ENCODE measurements around the gene SNAI3. TPM values are rescaled to one million over a fixed set of nuclear protein-coding genes. Genes with fewer than 3 reads are reported as not detected.

SNAI3 gene
- total RNA-seq, 4 donors from 2014 or later, result 0.70 to 0.80 TPM; not detected in 2

DNA sequence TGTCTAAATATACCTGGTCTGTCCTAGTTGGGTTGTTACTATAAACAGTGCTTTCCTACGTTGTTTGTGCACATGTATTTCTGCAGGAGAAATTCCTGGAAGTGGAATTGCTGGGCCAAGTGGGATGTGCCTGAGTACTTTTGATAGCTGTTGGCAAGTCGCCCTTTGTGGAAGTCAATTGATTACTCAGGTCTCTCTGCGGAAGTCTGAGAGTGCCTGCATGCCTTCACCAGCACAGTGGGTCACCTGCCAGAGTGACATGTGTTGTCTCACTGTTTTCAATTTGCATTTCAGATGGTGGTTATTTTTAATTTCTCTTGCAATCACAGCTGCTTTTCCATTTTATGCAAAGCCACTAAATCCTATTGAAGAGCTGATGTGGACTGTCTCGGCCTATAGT lies 21.2 kb downstream of the SNAI3 start:
- H3K36me3 ChIP-seq, result no peaks in the 10 kb centered on the region
- H3K27me3 ChIP-seq, result no peaks in the 10 kb centered on the region
- no peak overlapping the region for H3K27ac ChIP-seq
- no peaks in the 10 kb centered on the region for H3K9me3 ChIP-seq
- no peak for DNase-seq
- peaks cover 0 to 27% (median 2%) of the 10 kb centered on the region in 4 donors for H3K4me1 ChIP-seq
- H3K4me3 ChIP-seq, result no peak overlapping the region
- TF ChIP-seq POLR2A (IDR thresholded peaks at IDR 0.05), result no peak
- TF ChIP-seq CTCF (IDR thresholded peaks at IDR 0.05), result no peak

DNA sequence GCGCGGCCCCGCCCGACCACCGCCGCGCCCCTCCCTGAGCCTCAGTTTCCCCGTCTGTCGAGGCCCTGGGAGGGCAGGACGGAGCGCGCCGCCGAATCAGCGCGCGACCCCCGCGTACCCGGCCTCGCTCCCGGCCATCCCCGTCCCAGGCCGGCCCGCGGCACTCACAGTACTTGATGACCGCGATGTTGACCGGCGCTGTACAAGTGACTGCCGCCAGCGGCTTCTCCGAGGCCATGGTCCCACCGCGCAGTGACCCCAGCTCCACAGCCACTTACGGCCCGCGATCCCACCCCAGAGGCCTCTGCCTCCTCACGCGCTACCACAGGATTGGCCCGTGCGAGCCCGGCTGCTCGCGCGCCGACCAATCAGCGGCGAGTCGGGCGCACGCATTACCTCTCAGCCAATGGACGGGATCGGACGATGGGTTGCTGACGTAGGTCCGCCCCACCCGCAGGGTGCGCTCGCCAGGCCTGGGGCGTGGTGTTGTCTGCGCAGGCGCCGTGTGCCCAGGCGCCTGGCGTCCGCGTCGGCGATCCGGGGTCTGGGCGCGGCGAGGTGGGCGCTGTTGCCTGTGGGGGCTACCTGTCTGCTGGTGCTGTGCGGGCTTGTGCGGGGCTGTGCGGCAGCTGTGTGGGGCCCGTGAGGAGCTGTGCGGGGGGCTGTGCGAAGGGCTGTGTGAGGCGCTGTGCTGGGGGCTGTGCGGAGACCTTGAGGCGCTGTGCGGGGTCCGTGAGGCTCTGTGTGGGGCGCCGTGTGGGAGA lies 23.3 kb downstream of the SNAI3 start, which contains the start of gene MVD:
TSS of gene MVD (minus strand) at position 249 of the 764 bp plus-strand sequence. CDS start at position 238, 11 bp downstream.
- H3K27ac ChIP-seq, result peak within 1 kb of the TSS; percentile 84 to 96 (median 94)
- peaks cover 0 to 33% (median 2%) of the 10 kb centered on the region in 4 donors for H3K4me1 ChIP-seq
- peak; percentile 96 to 98 (median 98) for DNase-seq
- H3K27me3 ChIP-seq, result no peaks in the 10 kb centered on the region
- no peaks in the 10 kb centered on the region for H3K9me3 ChIP-seq
- peak within 1 kb of the TSS; percentile 75 to 98 (median 92) for H3K4me3 ChIP-seq
- H3K36me3 ChIP-seq, result peaks cover 0 to under 1% (median 0%) of the 10 kb centered on the region in 3 donors
- TF ChIP-seq CTCF (IDR thresholded peaks at IDR 0.05) (peak in 1 of 6 experiments; percentile 2), POLR2A (IDR thresholded peaks at IDR 0.05) (peak; percentile 85 to 92)

- no peaks in the 10 kb centered on the region for H3K9me3 ChIP-seq
- H3K27ac ChIP-seq, result peak overlapping the region; percentile 84 to 96 (median 94)
- no peaks in the 10 kb centered on the region for H3K27me3 ChIP-seq
- TF ChIP-seq POLR2A (IDR thresholded peaks at IDR 0.05) (no peak), CTCF (IDR thresholded peaks at IDR 0.05) (no peak)
- peak in 1 of 3 donors; percentile 52 for DNase-seq
- H3K4me1 ChIP-seq, result peaks cover 0 to 33% (median 2%) of the 10 kb centered on the region in 4 donors
- H3K4me3 ChIP-seq, result peak overlapping the region; percentile 75 to 98 (median 92)
- H3K36me3 ChIP-seq, result peaks cover 0 to 7% (median 0%) of the 10 kb centered on the region in 3 donors
Measured at GRCh38 chr16:88662222-88662842, 24.0 kb downstream of the SNAI3 start.

GRCh38 chr16:88661468-88661867 lies 24.8 kb downstream of the SNAI3 start:
- H3K27me3 ChIP-seq, result no peaks in the 10 kb centered on the region
- H3K36me3 ChIP-seq, result peaks cover 0 to 16% (median 0%) of the 10 kb centered on the region in 3 donors
- TF ChIP-seq CTCF (IDR thresholded peaks at IDR 0.05) (no peak), POLR2A (IDR thresholded peaks at IDR 0.05) (no peak)
- no peaks in the 10 kb centered on the region for H3K9me3 ChIP-seq
- no peak overlapping the region for H3K27ac ChIP-seq
- no peak for DNase-seq
- peaks cover 0 to 33% (median 2%) of the 10 kb centered on the region in 4 donors for H3K4me1 ChIP-seq
- no peak overlapping the region for H3K4me3 ChIP-seq

DNA sequence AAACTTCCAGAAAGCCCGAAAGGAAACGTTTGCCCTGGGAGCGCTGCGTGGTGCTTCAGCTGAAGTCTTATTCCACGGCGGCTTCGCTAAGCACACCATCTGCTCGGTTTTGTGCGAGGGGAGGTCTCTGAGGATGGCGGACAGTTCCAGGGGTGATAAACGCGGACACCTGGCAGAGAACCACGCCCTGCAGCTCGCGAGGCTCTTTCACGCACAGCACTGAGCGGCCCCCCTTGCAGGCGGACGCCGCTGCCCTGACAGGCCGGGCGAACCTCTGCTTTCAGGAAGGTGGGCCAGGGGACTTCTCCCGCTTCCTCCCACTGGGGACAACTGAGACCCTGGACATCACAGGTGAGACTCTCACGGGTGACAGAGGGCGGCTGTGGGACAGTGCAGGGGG lies 27.1 kb downstream of the SNAI3 start:
- H3K27ac ChIP-seq, result no peak overlapping the region
- H3K27me3 ChIP-seq, result no peaks in the 10 kb centered on the region
- no peaks in the 10 kb centered on the region for H3K9me3 ChIP-seq
- no peak overlapping the region for H3K4me3 ChIP-seq
- H3K4me1 ChIP-seq, result peaks cover 0 to 28% (median 2%) of the 10 kb centered on the region in 4 donors
- peaks cover 0 to 36% (median 0%) of the 10 kb centered on the region in 3 donors for H3K36me3 ChIP-seq
- DNase-seq, result no peak
- no peak for TF ChIP-seq CTCF (IDR thresholded peaks at IDR 0.05)
- no peak for TF ChIP-seq POLR2A (IDR thresholded peaks at IDR 0.05)

Measured in Peyer's patch (tissue), 4 donors.